ENCODE results near the gene SMAD4. TPM values are rescaled to one million over a fixed set of nuclear protein-coding genes. Genes with fewer than 3 reads are reported as not detected.

Gene SMAD4
- total and polyA plus RNA-seq, 2 of the 13 experiments (the other 11 are each of a cell fraction or from before 2014, with no cell fraction given): 70.2 to 72.0 TPM

DNA sequence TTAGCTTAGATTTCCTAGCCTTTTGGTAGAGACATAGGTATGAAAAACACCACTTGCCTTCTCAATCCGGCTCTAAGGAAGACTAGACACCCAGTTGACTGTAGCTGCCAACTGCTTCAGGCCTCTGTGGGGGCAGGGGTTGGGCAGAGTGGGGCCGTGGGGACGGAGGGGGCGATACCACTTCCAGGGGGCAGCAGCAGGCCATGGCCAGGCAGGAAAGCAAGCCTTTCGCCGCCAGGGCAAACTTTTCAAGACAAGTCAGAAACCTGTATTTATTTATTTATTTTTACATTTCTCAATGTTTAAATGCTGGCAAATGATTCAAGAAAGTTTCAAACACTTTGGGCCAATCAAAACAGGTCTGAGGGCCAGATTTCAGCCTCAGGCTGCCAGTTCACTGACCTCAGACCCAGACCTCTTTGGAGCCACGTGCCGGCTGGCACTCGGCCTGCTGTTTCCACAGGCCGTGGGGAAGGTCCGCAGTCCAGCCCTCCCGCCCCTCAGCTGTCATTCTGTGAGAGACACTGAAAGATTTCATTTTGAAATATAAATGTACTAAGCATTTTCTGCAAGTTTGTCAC, 103.7 kb downstream of the SMAD4 start (continued):
- TF ChIP-seq RXRA (CRISPR knock-in tag; IDR thresholded peaks at IDR 0.05) (peak; percentile 75), ARNTL (CRISPR knock-in tag; IDR thresholded peaks at IDR 0.05) (peak; percentile 80), NR2F6 (IDR thresholded peaks at IDR 0.05) (peak; percentile 58), NR2F6 (CRISPR knock-in tag; IDR thresholded peaks at IDR 0.05) (peak; percentile 35; the same call in 1 of the 2 replicates), MBNL3 (CRISPR knock-in tag; conservative IDR thresholded peaks at IDR 0.05) (no peak), ZNF616 (CRISPR knock-in tag; IDR thresholded peaks at IDR 0.05; ENCODE audit: low read depth) (no peak), ZNF746 (CRISPR knock-in tag; IDR thresholded peaks at IDR 0.05) (no peak), NPAS2 (CRISPR knock-in tag; IDR thresholded peaks at IDR 0.05; ENCODE audit: borderline replicate concordance) (no peak), ZMYM3 (CRISPR knock-in tag; IDR thresholded peaks at IDR 0.05) (no peak), FOXA3 (CRISPR knock-in tag; IDR thresholded peaks at IDR 0.05) (peak; percentile 47; the same call in 1 of the 2 replicates), ZFY (CRISPR knock-in tag; IDR thresholded peaks at IDR 0.05) (peak; percentile 44; the same call in 1 of the 2 replicates)
- TF ChIP-seq, protein P1, sequence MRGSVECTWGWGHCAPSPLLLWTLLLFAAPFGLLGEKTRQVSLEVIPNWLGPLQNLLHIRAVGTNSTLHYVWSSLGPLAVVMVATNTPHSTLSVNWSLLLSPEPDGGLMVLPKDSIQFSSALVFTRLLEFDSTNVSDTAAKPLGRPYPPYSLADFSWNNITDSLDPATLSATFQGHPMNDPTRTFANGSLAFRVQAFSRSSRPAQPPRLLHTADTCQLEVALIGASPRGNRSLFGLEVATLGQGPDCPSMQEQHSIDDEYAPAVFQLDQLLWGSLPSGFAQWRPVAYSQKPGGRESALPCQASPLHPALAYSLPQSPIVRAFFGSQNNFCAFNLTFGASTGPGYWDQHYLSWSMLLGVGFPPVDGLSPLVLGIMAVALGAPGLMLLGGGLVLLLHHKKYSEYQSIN (CRISPR knock-in tag; IDR thresholded peaks at IDR 0.05; ENCODE audit: borderline replicate concordance): no peak
- TF ChIP-seq, protein P2, sequence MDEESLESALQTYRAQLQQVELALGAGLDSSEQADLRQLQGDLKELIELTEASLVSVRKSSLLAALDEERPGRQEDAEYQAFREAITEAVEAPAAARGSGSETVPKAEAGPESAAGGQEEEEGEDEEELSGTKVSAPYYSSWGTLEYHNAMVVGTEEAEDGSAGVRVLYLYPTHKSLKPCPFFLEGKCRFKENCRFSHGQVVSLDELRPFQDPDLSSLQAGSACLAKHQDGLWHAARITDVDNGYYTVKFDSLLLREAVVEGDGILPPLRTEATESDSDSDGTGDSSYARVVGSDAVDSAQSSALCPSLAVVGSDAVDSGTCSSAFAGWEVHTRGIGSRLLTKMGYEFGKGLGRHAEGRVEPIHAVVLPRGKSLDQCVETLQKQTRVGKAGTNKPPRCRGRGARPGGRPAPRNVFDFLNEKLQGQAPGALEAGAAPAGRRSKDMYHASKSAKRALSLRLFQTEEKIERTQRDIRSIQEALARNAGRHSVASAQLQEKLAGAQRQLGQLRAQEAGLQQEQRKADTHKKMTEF (CRISPR knock-in tag; IDR thresholded peaks at IDR 0.05): peak; percentile 39; the same call in 1 of the 2 replicates
- TF ChIP-seq, protein P3, sequence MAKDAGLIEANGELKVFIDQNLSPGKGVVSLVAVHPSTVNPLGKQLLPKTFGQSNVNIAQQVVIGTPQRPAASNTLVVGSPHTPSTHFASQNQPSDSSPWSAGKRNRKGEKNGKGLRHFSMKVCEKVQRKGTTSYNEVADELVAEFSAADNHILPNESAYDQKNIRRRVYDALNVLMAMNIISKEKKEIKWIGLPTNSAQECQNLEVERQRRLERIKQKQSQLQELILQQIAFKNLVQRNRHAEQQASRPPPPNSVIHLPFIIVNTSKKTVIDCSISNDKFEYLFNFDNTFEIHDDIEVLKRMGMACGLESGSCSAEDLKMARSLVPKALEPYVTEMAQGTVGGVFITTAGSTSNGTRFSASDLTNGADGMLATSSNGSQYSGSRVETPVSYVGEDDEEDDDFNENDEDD (CRISPR knock-in tag; IDR thresholded peaks at IDR 0.05; ENCODE audit: borderline replicate concordance): peak; percentile 32; the same call in 1 of the 2 replicates
- TF ChIP-seq, protein P4, sequence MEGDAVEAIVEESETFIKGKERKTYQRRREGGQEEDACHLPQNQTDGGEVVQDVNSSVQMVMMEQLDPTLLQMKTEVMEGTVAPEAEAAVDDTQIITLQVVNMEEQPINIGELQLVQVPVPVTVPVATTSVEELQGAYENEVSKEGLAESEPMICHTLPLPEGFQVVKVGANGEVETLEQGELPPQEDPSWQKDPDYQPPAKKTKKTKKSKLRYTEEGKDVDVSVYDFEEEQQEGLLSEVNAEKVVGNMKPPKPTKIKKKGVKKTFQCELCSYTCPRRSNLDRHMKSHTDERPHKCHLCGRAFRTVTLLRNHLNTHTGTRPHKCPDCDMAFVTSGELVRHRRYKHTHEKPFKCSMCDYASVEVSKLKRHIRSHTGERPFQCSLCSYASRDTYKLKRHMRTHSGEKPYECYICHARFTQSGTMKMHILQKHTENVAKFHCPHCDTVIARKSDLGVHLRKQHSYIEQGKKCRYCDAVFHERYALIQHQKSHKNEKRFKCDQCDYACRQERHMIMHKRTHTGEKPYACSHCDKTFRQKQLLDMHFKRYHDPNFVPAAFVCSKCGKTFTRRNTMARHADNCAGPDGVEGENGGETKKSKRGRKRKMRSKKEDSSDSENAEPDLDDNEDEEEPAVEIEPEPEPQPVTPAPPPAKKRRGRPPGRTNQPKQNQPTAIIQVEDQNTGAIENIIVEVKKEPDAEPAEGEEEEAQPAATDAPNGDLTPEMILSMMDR (CRISPR knock-in tag; IDR thresholded peaks at IDR 0.05): peak; percentile 6; the same call in 1 of the 2 replicates
- TF ChIP-seq, protein P5, sequence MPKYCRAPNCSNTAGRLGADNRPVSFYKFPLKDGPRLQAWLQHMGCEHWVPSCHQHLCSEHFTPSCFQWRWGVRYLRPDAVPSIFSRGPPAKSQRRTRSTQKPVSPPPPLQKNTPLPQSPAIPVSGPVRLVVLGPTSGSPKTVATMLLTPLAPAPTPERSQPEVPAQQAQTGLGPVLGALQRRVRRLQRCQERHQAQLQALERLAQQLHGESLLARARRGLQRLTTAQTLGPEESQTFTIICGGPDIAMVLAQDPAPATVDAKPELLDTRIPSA (CRISPR knock-in tag; IDR thresholded peaks at IDR 0.05; ENCODE audit: borderline replicate concordance): no peak
- TF ChIP-seq, protein P6, sequence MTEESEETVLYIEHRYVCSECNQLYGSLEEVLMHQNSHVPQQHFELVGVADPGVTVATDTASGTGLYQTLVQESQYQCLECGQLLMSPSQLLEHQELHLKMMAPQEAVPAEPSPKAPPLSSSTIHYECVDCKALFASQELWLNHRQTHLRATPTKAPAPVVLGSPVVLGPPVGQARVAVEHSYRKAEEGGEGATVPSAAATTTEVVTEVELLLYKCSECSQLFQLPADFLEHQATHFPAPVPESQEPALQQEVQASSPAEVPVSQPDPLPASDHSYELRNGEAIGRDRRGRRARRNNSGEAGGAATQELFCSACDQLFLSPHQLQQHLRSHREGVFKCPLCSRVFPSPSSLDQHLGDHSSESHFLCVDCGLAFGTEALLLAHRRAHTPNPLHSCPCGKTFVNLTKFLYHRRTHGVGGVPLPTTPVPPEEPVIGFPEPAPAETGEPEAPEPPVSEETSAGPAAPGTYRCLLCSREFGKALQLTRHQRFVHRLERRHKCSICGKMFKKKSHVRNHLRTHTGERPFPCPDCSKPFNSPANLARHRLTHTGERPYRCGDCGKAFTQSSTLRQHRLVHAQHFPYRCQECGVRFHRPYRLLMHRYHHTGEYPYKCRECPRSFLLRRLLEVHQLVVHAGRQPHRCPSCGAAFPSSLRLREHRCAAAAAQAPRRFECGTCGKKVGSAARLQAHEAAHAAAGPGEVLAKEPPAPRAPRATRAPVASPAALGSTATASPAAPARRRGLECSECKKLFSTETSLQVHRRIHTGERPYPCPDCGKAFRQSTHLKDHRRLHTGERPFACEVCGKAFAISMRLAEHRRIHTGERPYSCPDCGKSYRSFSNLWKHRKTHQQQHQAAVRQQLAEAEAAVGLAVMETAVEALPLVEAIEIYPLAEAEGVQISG (CRISPR knock-in tag; IDR thresholded peaks at IDR 0.05): peak; percentile 51; the same call in 1 of the 2 replicates
- TF ChIP-seq, protein P7, sequence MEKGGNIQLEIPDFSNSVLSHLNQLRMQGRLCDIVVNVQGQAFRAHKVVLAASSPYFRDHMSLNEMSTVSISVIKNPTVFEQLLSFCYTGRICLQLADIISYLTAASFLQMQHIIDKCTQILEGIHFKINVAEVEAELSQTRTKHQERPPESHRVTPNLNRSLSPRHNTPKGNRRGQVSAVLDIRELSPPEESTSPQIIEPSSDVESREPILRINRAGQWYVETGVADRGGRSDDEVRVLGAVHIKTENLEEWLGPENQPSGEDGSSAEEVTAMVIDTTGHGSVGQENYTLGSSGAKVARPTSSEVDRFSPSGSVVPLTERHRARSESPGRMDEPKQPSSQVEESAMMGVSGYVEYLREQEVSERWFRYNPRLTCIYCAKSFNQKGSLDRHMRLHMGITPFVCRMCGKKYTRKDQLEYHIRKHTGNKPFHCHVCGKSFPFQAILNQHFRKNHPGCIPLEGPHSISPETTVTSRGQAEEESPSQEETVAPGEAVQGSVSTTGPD (CRISPR knock-in tag; IDR thresholded peaks at IDR 0.05): no peak
